GM12878 (cell line): ENCODE results near the gene GEMIN7. TPM values are rescaled to one million over a fixed set of nuclear protein-coding genes. Genes with fewer than 3 reads are reported as not detected.

Source experiments
- ATAC-seq: fragments of 200-7000 bp; cut with Tn5 transposase; 3 replicates; pipeline ENCODE4 v1.9.1; 2020; ENCODE audit warnings: mild to moderate bottlenecking, moderate library complexity
- BruUV-seq: library from RNA; stranded (reverse); fragments of 400-500 nt; replicated peaks from 2 replicates; lab custom pipeline; 2021; lab: Mats Ljungman, UMichigan
- CTCF ChIA-PET: fragments of 300-600 bp; sonication (Branson Sonifier 250); formaldehyde crosslinking; extraction: SDS; loops from one replicate; lab custom pipeline; 2021; ENCODE audit warnings: inconsistent platforms; lab: Yijun Ruan, JAX
- POLR2A ChIA-PET: fragments of 350-600 bp; formaldehyde crosslinking; extraction: SDS; loops from one replicate; lab custom pipeline; 2021; ENCODE audit warnings: inconsistent platforms; lab: Charles Lee
- RAD21 ChIA-PET: fragments of 300-600 bp; sonication (Branson Sonifier 250); formaldehyde crosslinking; loops from one replicate; lab custom pipeline; 2023; ENCODE audit warnings: antibody characterized with exemption; ENCODE audit not compliant: unreplicated experiment; lab: Charles Lee
- SMC1A ChIA-PET: fragments of 300-600 bp; sonication (Branson Sonifier 250); formaldehyde crosslinking; loops from one replicate; lab custom pipeline; 2023; ENCODE audit not compliant: unreplicated experiment, uncharacterized antibody; lab: Charles Lee
- DNase-seq: peaks from one replicate; pipeline ENCODE4 v3.0.0-alpha.2; 2011; ENCODE audit warnings: low read depth, low spot score
- FAIRE-seq: peaks from 3 replicates; lab custom pipeline; 2011; peaks lifted over from hg19 to GRCh38; lab: Jason Lieb, UNC
- H2AFZ ChIP-seq: 2 replicates; pipeline ENCODE4 v1.6.0; 2011; ENCODE audit warnings: low read depth, low read length, control low read depth; ENCODE audit not compliant: control insufficient read depth
- H3K27ac ChIP-seq: 2 replicates; pipeline ENCODE4 v1.5.1; 2011; ENCODE audit warnings: control low read depth; ENCODE audit not compliant: control insufficient read depth, insufficient read depth
- H3K27me3 ChIP-seq, 2 experiments: replicated peaks in 1 of 2; 2 replicates each; pipeline versions ENCODE4 v1.6.0 to v1.6.1; 2011; ENCODE audit warnings: low read length in 1 of 2; ENCODE audit not compliant: control insufficient read depth in 2 of 2, insufficient read depth in 2 of 2
- H3K36me3 ChIP-seq, 2 experiments: 2 replicates each; pipeline ENCODE4 v1.5.1; 2011; ENCODE audit warnings: low read length in 1 of 2; ENCODE audit not compliant: control insufficient read depth in 2 of 2, insufficient read depth in 2 of 2
- H3K4me1 ChIP-seq: 2 replicates; pipeline ENCODE4 v1.6.1; 2011; ENCODE audit warnings: mild to moderate bottlenecking, low read length, moderate library complexity, mixed read lengths; ENCODE audit not compliant: control insufficient read depth, insufficient read depth
- H3K4me2 ChIP-seq: 2 replicates; pipeline ENCODE4 v1.6.0; 2011; ENCODE audit warnings: control low read depth; ENCODE audit not compliant: control insufficient read depth, insufficient read depth
- H3K4me3 ChIP-seq: fragments of 200-600 bp; sonication (generic); 2 replicates; pipeline ENCODE4 v1.5.1; 2016
- H3K79me2 ChIP-seq: 2 replicates; pipeline ENCODE4 v1.6.0; 2011; ENCODE audit warnings: low read length; ENCODE audit not compliant: control insufficient read depth, insufficient read depth
- H3K9ac ChIP-seq: 2 replicates; pipeline ENCODE4 v1.8.0; 2011; ENCODE audit warnings: low read length, control low read depth, mixed read lengths; ENCODE audit not compliant: control insufficient read depth, insufficient read depth
- H3K9me3 ChIP-seq: replicated peaks from 3 replicates; pipeline ENCODE4 v1.5.1; 2011; ENCODE audit warnings: mild to moderate bottlenecking, low read length; ENCODE audit not compliant: control insufficient read depth, insufficient read depth
- H4K20me1 ChIP-seq: 2 replicates; pipeline ENCODE4 v1.6.0; 2011; ENCODE audit not compliant: control insufficient read depth, insufficient read depth
- BCL11A ChIP-seq: IDR thresholded peaks from 2 replicates; pipeline ENCODE4 v1.6.1; 2011; ENCODE audit warnings: low read depth, low read length
- CBFB ChIP-seq: IDR thresholded peaks from 2 replicates; pipeline ENCODE4 v1.6.1; 2016; ENCODE audit warnings: antibody characterized with exemption, low read depth
- CHD4 ChIP-seq: fragments of 200-600 bp; sonication (generic); IDR thresholded peaks from 2 replicates; pipeline ENCODE4 v1.6.1; 2016; ENCODE audit warnings: mild to moderate bottlenecking
- CREB1 ChIP-seq: IDR thresholded peaks from 2 replicates; pipeline ENCODE4 v1.6.1; 2012; ENCODE audit warnings: low read depth, mild to moderate bottlenecking, inconsistent platforms
- JUND ChIP-seq: IDR thresholded peaks from 2 replicates; pipeline ENCODE4 v1.6.1; 2012; ENCODE audit warnings: low read depth, mild to moderate bottlenecking, low read length, improper control_type of control experiment, moderate library complexity
- MYB ChIP-seq: fragments of 150-350 bp; IDR thresholded peaks from 2 replicates; pipeline ENCODE4 v1.6.1; 2014; ENCODE audit warnings: mild to moderate bottlenecking, low read depth, low read length, borderline replicate concordance
- NR2C1 ChIP-seq: fragments of 450-650 bp; IDR thresholded peaks from 2 replicates; pipeline ENCODE4 v1.6.1; 2017; ENCODE audit warnings: antibody characterized with exemption, mild to moderate bottlenecking, moderate library complexity
- NR2F1 ChIP-seq: fragments of 450-650 bp; conservative IDR thresholded peaks from 2 replicates; pipeline ENCODE4 v1.6.1; 2017; ENCODE audit warnings: mild to moderate bottlenecking
- PAX8 ChIP-seq: fragments of 450-650 bp; IDR thresholded peaks from 2 replicates; pipeline ENCODE4 v1.6.1; 2017; ENCODE audit warnings: mild to moderate bottlenecking, moderate library complexity
- PKNOX1 ChIP-seq: fragments of 450-650 bp; IDR thresholded peaks from 2 replicates; pipeline ENCODE4 v1.6.1; 2016; ENCODE audit warnings: mild to moderate bottlenecking
- WRNIP1 ChIP-seq: IDR thresholded peaks from 2 replicates; pipeline ENCODE4 v1.6.1; 2011; ENCODE audit warnings: low read depth, low read length, improper control_type of control experiment, borderline replicate concordance
- ZZZ3 ChIP-seq: IDR thresholded peaks from 2 replicates; pipeline ENCODE4 v1.6.1; 2011; ENCODE audit warnings: low read depth; ENCODE audit not compliant: control insufficient read depth, insufficient read length
- WGBS: methylation state at CpG from one replicate; pipeline ENCODE4 v1.1.6; 2016; ENCODE audit warnings: low lambda C conversion rate; ENCODE audit not compliant: insufficient replicate concordance, insufficient coverage; ENCODE audit errors: missing lambda C conversion rate; 5-methylcytosine and 5-hydroxymethylcytosine counted together
- in situ Hi-C: fragments of 300-500 bp; cut with MboI; formaldehyde crosslinking; loops from 9 replicates; pipeline ENCODE4 v1.14.3; 2018; ENCODE audit warnings: mixed read lengths
- intact Hi-C: fragments of 100-400 bp; cut with micrococcal nuclease; formaldehyde crosslinking; loops from one replicate; pipeline ENCODE4 v1.14.2; 2022; ENCODE audit not compliant: unreplicated experiment
- polyA plus RNA-seq, 11 experiments: library from polyadenylated mRNA; depleted of rRNA in 4 of 11; unstranded in 6 of 11; stranded (reverse) in 5 of 11; fragments of >200 nt; fragmentation: Nextera tagmentation in 4 of 11; fragmentation: Illumina TruSeq in 1 of 11; extraction: Ambion mirVana in 4 of 11; extraction: Trizol in 1 of 11; gene quantifications; 1 replicate in 1 of 11; 2 replicates in 10 of 11; pipeline versions ENCODE4 v1.2.1 to v1.2.3, GENCODE V29; 2011 to 2016; ENCODE audit warnings: inconsistent platforms in 2 of 11, missing spikeins in 2 of 11, low read depth in 1 of 11
- total RNA-seq, 4 experiments: library from RNA; depleted of rRNA in 3 of 4; stranded (reverse); fragments of >200 nt in 3 of 4; fragmentation: Illumina TruSeq in 1 of 4; extraction: Trizol in 1 of 4; gene quantifications; 2 replicates each; pipeline versions ENCODE4 v1.2.1 to v1.2.3, GENCODE V29; 2013 to 2021
- TF ChIP-seq, protein P1 (sequence below): IDR thresholded peaks from 2 replicates; pipeline ENCODE4 v1.6.1; 2011; ENCODE audit warnings: low read depth, mild to moderate bottlenecking, low read length, moderate library complexity, borderline replicate concordance; ENCODE audit errors: extremely low read depth
- TF ChIP-seq, protein P2 (sequence below): fragments of 450-650 bp; IDR thresholded peaks from 2 replicates; pipeline ENCODE4 v1.6.1; 2016; ENCODE audit warnings: mild to moderate bottlenecking, moderate library complexity, borderline replicate concordance

GEMIN7 gene
- total and polyA plus RNA-seq, 10 of the 15 experiments (the other 5 are each of a cell fraction or from before 2014, with no cell fraction given): 21.1 to 76.7 (median 44.9) TPM

- H3K36me3 ChIP-seq: peaks cover 11 to 46% of the 10 kb centered on the region in 2 experiments
These were observed 10.0 kb upstream of the GEMIN7 start for GRCh38 chr19:45069056-45069455.

More at GRCh38 chr19:45069056-45069455, 10.0 kb upstream of the GEMIN7 start:
- Histone ChIP-seq H2AFZ (no peak overlapping the region), H3K9ac (no peak overlapping the region), H3K9me3 (no peaks in the 10 kb centered on the region)
- DNase-seq: no peak
- intact Hi-C loops: no loop called here
- ChIA-PET SMC1A (no interaction called here), CTCF (no interaction called here)
- TF ChIP-seq PKNOX1: no peak
- TF ChIP-seq CHD4: no peak
- no peak for TF ChIP-seq PAX8
- TF ChIP-seq NR2F1: no peak
- TF ChIP-seq WRNIP1: no peak
- no peak for TF ChIP-seq CBFB
- no peak for TF ChIP-seq NR2C1
- no peak for TF ChIP-seq BCL11A
- TF ChIP-seq CREB1: no peak
- no peak for TF ChIP-seq ZZZ3
- TF ChIP-seq JUND: no peak
- TF ChIP-seq, protein P1, sequence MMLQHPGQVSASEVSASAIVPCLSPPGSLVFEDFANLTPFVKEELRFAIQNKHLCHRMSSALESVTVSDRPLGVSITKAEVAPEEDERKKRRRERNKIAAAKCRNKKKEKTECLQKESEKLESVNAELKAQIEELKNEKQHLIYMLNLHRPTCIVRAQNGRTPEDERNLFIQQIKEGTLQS: no peak
- TF ChIP-seq, protein P2, sequence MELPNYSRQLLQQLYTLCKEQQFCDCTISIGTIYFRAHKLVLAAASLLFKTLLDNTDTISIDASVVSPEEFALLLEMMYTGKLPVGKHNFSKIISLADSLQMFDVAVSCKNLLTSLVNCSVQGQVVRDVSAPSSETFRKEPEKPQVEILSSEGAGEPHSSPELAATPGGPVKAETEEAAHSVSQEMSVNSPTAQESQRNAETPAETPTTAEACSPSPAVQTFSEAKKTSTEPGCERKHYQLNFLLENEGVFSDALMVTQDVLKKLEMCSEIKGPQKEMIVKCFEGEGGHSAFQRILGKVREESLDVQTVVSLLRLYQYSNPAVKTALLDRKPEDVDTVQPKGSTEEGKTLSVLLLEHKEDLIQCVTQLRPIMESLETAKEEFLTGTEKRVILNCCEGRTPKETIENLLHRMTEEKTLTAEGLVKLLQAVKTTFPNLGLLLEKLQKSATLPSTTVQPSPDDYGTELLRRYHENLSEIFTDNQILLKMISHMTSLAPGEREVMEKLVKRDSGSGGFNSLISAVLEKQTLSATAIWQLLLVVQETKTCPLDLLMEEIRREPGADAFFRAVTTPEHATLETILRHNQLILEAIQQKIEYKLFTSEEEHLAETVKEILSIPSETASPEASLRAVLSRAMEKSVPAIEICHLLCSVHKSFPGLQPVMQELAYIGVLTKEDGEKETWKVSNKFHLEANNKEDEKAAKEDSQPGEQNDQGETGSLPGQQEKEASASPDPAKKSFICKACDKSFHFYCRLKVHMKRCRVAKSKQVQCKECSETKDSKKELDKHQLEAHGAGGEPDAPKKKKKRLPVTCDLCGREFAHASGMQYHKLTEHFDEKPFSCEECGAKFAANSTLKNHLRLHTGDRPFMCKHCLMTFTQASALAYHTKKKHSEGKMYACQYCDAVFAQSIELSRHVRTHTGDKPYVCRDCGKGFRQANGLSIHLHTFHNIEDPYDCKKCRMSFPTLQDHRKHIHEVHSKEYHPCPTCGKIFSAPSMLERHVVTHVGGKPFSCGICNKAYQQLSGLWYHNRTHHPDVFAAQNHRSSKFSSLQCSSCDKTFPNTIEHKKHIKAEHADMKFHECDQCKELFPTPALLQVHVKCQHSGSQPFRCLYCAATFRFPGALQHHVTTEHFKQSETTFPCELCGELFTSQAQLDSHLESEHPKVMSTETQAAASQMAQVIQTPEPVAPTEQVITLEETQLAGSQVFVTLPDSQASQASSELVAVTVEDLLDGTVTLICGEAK: no peak
- TF ChIP-seq MYB: no peak
- TF ChIP-seq, all 136 proteins: peak for 0
- ChIA-PET POLR2A (interaction anchor here (0.7 kb wide), 1 partner anchor 257 kb away, joined by 3 read pairs; no protein-coding TSS in a partner anchor), RAD21 (no interaction called here)
- no peaks in the 10 kb centered on the region for H3K27me3 ChIP-seq
- no peak overlapping the region for H3K4me3 ChIP-seq
- no TSS peak for BruUV-seq
- WGBS: 90% methylated on average over 12 of the region's 13 CpGs
- H3K79me2 ChIP-seq: peaks cover 7% of the 10 kb centered on the region
- no peak for FAIRE-seq
- H4K20me1 ChIP-seq: no peaks in the 10 kb centered on the region
- peak; percentile 42 for ATAC-seq
- no peak overlapping the region for H3K4me2 ChIP-seq
- in situ Hi-C loops: no loop called here
- peaks cover under 1% of the 10 kb centered on the region; the same call in 1 of the 2 replicates for H3K4me1 ChIP-seq
- no peak overlapping the region for H3K27ac ChIP-seq
